Chondrocyte (in vitro differentiated cells): ENCODE results near the gene HLA-DRB1. TPM values are rescaled to one million over a fixed set of nuclear protein-coding genes. Genes with fewer than 3 reads are reported as not detected.

Source experiments
- DNase-seq: peaks from one replicate; pipeline ENCODE4 v3.0.0; 2021; ENCODE audit warnings: mixed read lengths, low spot score
- H3K27ac Mint-ChIP-seq: one replicate; pipeline ENCODE4 v1.8.0; 2021; ENCODE audit warnings: mild to moderate bottlenecking, moderate library complexity, mixed read lengths; ENCODE audit not compliant: unreplicated experiment
- H3K27me3 Mint-ChIP-seq: 2 replicates; pipeline ENCODE4 v1.8.0; 2021; ENCODE audit warnings: low read depth, mixed read lengths
- H3K36me3 Mint-ChIP-seq: 2 replicates; pipeline ENCODE4 v1.8.0; 2021; ENCODE audit warnings: low read depth, mixed read lengths
- H3K4me1 Mint-ChIP-seq: 2 replicates; pipeline ENCODE4 v1.8.0; 2021; ENCODE audit warnings: low read depth, mild to moderate bottlenecking, mixed read lengths
- H3K4me3 Mint-ChIP-seq: one replicate; pipeline ENCODE4 v1.8.0; 2021; ENCODE audit warnings: mild to moderate bottlenecking, moderate library complexity, mixed read lengths; ENCODE audit not compliant: unreplicated experiment
- H3K9me3 Mint-ChIP-seq: 2 replicates; pipeline ENCODE4 v1.8.0; 2021; ENCODE audit warnings: low read depth, mixed read lengths
- total RNA-seq: library from RNA; stranded (reverse); gene quantifications from 3 replicates; pipeline ENCODE4 v1.2.1, GENCODE V29; 2021
- TF ChIP-seq, protein P1 (sequence below): fragments of 200-600 bp; sonication (generic); IDR thresholded peaks from 2 replicates; pipeline ENCODE4 v1.5.0; 2021; ENCODE audit warnings: antibody characterized with exemption, mild to moderate bottlenecking, moderate library complexity

The HLA-DRB1 gene
- total RNA-seq, 1 donor from 2014 or later, result not detected

DNA sequence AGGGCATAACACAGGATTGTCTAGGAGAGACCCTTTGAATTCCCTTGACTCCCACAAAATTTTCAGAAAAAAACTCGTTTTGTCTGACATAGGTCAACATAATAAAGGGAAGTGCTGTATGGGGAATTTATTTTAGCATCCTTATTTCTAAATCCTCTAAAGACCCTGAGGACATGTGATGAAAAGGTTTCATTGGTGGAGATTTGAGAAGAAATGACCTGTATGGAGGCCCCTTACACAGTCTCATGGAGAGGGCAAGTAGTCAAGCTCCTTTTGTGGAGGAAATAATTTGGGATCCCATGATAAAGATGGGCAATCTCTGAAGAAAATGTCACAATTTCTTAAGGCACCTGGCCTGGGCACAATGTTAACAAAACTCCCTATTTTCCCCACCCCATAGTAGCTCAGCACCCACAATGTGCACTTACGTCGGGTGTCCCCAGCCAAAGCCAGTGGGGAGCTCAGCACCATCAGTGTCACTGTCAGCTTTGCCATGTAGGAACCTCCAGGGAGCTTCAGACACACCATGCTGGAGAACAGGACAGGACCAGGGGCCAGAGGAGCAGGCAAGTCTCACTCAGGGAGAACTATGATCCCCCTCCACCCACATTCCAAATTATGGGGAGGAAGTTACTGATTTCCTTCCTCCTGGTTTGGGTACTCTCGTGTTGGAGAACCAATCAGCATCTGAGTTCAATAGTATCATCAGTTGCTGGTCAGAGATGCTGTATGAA lies 59.8 kb downstream of the HLA-DRB1 start, which contains the start of gene HLA-DRB5:
TSS of gene HLA-DRB5 (minus strand) at position 591 of the 734 bp plus-strand sequence. CDS start at position 528, 63 bp downstream.
- no peaks in the 10 kb centered on the region for H3K9me3 Mint-ChIP-seq
- H3K36me3 Mint-ChIP-seq, result no peaks in the 10 kb centered on the region
- TF ChIP-seq, protein P1, sequence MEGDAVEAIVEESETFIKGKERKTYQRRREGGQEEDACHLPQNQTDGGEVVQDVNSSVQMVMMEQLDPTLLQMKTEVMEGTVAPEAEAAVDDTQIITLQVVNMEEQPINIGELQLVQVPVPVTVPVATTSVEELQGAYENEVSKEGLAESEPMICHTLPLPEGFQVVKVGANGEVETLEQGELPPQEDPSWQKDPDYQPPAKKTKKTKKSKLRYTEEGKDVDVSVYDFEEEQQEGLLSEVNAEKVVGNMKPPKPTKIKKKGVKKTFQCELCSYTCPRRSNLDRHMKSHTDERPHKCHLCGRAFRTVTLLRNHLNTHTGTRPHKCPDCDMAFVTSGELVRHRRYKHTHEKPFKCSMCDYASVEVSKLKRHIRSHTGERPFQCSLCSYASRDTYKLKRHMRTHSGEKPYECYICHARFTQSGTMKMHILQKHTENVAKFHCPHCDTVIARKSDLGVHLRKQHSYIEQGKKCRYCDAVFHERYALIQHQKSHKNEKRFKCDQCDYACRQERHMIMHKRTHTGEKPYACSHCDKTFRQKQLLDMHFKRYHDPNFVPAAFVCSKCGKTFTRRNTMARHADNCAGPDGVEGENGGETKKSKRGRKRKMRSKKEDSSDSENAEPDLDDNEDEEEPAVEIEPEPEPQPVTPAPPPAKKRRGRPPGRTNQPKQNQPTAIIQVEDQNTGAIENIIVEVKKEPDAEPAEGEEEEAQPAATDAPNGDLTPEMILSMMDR, result no peak
- peaks cover 13% of the 10 kb centered on the region for H3K27me3 Mint-ChIP-seq
- no peak for DNase-seq
- H3K4me3 Mint-ChIP-seq, result no peak within 1 kb of the TSS
- H3K27ac Mint-ChIP-seq, result no peak within 1 kb of the TSS
- no peaks in the 10 kb centered on the region for H3K4me1 Mint-ChIP-seq

Other genes with a start within 250 kb of the HLA-DRB1 start
- gene TSBP1, start 217.9 kb downstream of the HLA-DRB1 start, total RNA-seq, result not detected in 3 replicates
- gene BTNL2, start 182.7 kb downstream of the HLA-DRB1 start, total RNA-seq, result not detected in 3 replicates
- not detected in 3 replicates for gene HLA-DRA, start 150.0 kb downstream of the HLA-DRB1 start, total RNA-seq
- gene HLA-DRB5, start 59.6 kb downstream of the HLA-DRB1 start, total RNA-seq, result not detected in 3 replicates
- gene HLA-DQA1, start 47.6 kb upstream of the HLA-DRB1 start, total RNA-seq, result not detected in 3 replicates
- not detected in 3 replicates for gene HLA-DQB1, start 76.8 kb upstream of the HLA-DRB1 start, total RNA-seq
- gene HLA-DQA2, start 151.5 kb upstream of the HLA-DRB1 start, total RNA-seq, result not detected in 3 replicates
- gene HLA-DQB2, start 173.7 kb upstream of the HLA-DRB1 start, total RNA-seq, result not detected in 3 replicates
- 0.25 to 0.56 TPM in 2 of 3 replicates, not detected in the other for gene HLA-DOB, start 227.2 kb upstream of the HLA-DRB1 start, total RNA-seq
- 16.3 to 28.0 TPM (median 20.3 TPM) in 3 replicates for gene TAP2, start 248.9 kb upstream of the HLA-DRB1 start, total RNA-seq